ENCODE results near the gene HMG20A.

The HMG20A gene

GRCh38 chr15:77486542-77487468 lies 66.1 kb downstream of the HMG20A start:
- no peak overlapping the region for H3K27ac ChIP-seq
- no peak for TF ChIP-seq ZFX (IDR thresholded peaks at IDR 0.05; ENCODE audit: borderline replicate concordance)

DNA sequence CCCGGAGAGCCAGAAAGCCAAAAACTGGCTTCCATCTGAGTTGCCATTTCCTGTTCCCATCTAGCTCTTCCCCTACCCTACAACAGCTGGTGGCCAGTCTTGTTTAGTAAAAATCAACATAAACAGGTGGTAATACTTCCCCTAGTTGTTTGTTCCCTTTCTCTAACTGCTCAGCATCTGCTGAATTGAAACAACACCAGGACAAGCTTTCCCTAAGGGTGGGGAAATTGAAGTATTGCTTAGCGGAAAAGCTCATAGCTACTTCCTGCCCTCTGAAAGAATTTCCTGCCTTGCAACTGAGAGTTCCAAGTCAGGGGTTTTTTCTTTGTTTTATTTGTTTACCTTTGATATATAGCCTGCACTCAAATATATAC lies 66.8 kb downstream of the HMG20A start:
- TF ChIP-seq ZFX (IDR thresholded peaks at IDR 0.05; ENCODE audit: borderline replicate concordance) (no peak), CTCF (IDR thresholded peaks at IDR 0.05) (no peak)
- no peak overlapping the region for H3K27ac ChIP-seq

- no peak overlapping the region for H3K27ac ChIP-seq
- no peak for TF ChIP-seq CTCF (IDR thresholded peaks at IDR 0.05)
These were observed 67.2 kb downstream of the HMG20A start for GRCh38 chr15:77487888-77488287.

DNA sequence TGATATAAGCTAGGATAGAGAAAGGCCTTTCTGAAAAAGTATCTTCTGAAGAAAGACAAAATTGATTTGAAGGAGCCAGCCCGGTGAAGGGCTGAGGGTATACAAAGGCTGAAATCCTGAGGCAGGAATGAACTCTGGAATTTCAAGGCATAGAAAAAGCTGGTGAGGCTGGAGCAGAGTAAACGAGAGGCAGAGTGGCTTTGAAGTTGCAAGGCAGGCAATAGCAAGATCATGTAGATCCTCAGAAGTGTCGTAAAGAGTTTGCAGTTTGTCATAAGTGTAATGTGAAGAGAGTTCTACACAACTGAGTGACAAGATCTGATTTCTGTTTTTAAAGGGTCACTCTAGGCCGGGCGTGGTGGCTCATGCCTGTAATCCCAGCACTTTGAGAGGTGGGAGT lies 69.0 kb downstream of the HMG20A start:
- TF ChIP-seq ZFX (IDR thresholded peaks at IDR 0.05; ENCODE audit: borderline replicate concordance) (no peak), CTCF (IDR thresholded peaks at IDR 0.05) (no peak)
- H3K27ac ChIP-seq = no peak overlapping the region

DNA sequence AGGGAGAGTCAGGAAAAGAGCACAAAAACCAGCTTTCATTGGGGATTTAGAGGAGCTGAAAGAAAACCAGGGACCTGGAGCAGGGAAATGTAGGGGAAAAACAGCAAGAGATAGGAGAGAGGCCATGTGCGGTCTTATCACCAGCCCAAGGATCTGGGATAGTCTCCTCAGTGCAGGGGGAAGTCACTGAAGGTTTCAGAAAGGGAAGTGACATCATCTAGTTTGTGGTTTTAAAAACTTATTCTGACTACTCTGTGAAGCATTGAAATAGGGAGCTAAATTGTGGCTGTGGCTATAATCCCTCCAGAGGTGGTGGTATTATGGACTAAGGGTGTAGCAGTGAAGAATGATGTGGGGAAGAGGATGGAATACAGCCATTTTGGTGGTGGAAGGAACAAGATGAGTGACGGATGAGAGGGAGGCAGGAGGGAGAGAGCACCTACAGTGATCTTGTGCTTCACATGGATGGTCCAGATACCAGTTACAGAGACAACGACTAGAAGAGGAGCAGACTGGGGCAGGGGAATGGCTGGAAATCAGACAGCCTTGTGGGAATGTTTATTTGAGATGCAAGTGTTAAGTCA lies 72.7 kb downstream of the HMG20A start:
- no peak for TF ChIP-seq CTCF (IDR thresholded peaks at IDR 0.05)
- no peak for TF ChIP-seq ZFX (IDR thresholded peaks at IDR 0.05; ENCODE audit: borderline replicate concordance)
- no peak overlapping the region for H3K27ac ChIP-seq

GRCh38 chr15:77494073-77494867 lies 73.6 kb downstream of the HMG20A start:
- no peak overlapping the region for H3K27ac ChIP-seq
- no peak for TF ChIP-seq ZFX (IDR thresholded peaks at IDR 0.05; ENCODE audit: borderline replicate concordance)

- TF ChIP-seq ZFX (IDR thresholded peaks at IDR 0.05; ENCODE audit: borderline replicate concordance) = no peak
- TF ChIP-seq CTCF (IDR thresholded peaks at IDR 0.05) = no peak
- no peak overlapping the region for H3K27ac ChIP-seq
These were observed 74.3 kb downstream of the HMG20A start for GRCh38 chr15:77494964-77495363.

Data from 22Rv1 (cell line).